ENCODE measurements around the gene HDLBP.

DNA sequence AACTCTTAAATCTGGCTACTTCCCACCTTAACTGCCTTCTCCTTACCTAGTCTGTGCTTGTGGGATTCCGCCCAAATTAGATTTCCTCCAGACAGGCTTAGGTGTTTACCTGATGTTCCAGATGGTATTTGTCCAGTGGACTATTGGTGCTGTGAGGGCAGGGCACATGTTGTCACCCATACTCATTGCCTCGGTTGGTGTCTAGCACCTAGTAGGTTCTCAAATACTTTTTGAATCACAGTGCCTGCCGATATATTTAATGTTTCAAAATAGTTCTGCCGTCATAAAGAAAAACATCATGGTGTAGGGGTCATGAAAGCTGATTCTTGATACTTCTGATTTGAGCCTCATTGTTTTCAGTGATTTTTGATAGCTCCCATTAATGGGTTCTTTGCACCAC is 1.4 kb upstream of the HDLBP start:
- TF ChIP-seq, protein P1, sequence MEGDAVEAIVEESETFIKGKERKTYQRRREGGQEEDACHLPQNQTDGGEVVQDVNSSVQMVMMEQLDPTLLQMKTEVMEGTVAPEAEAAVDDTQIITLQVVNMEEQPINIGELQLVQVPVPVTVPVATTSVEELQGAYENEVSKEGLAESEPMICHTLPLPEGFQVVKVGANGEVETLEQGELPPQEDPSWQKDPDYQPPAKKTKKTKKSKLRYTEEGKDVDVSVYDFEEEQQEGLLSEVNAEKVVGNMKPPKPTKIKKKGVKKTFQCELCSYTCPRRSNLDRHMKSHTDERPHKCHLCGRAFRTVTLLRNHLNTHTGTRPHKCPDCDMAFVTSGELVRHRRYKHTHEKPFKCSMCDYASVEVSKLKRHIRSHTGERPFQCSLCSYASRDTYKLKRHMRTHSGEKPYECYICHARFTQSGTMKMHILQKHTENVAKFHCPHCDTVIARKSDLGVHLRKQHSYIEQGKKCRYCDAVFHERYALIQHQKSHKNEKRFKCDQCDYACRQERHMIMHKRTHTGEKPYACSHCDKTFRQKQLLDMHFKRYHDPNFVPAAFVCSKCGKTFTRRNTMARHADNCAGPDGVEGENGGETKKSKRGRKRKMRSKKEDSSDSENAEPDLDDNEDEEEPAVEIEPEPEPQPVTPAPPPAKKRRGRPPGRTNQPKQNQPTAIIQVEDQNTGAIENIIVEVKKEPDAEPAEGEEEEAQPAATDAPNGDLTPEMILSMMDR (IDR thresholded peaks at IDR 0.05 in 4 of 5, conservative IDR thresholded peaks at IDR 0.05 in 1 of 5) = no peak
- TF ChIP-seq POLR2A (IDR thresholded peaks at IDR 0.05) = no peak

All from gastrocnemius medialis (tissue), 4 donors.